GM12873 (cell line): Measurements from ENCODE around the gene DYSF.

Experiments
- CTCF ChIP-seq: IDR thresholded peaks from 2 replicates; pipeline ENCODE4 v1.5.1; 2012; ENCODE audit warnings: low read depth, mild to moderate bottlenecking, moderate library complexity, low read length, control low read depth; ENCODE audit not compliant: insufficient read depth; ENCODE audit errors: missing control alignments

DYSF gene

GRCh38 chr2:71535526-71535925 is 82.2 kb downstream of the DYSF start:
- TF ChIP-seq CTCF: no peak

- no peak for TF ChIP-seq CTCF
These were observed 82.9 kb downstream of the DYSF start for GRCh38 chr2:71536226-71536671.

DNA sequence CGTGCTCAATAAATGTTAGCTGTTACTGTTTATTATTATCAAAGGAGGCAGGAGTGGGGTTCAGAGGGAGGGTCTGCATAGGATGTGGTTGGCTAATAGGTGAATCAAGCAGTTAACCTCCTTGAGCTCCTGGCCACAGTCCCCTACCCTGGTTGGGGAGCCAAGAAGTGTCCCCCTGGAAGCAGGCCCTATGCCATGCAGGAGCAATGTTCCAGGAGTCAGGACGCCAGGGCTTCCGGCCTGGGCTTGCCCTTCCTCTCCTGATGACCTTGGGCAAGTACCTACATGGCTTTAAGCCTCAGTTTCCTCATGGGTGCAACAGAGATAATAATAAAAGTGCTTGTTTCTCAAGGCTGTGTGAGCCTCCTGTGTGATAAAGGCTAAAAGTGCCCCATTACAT is 84.9 kb downstream of the DYSF start:
- no peak for TF ChIP-seq CTCF

DNA sequence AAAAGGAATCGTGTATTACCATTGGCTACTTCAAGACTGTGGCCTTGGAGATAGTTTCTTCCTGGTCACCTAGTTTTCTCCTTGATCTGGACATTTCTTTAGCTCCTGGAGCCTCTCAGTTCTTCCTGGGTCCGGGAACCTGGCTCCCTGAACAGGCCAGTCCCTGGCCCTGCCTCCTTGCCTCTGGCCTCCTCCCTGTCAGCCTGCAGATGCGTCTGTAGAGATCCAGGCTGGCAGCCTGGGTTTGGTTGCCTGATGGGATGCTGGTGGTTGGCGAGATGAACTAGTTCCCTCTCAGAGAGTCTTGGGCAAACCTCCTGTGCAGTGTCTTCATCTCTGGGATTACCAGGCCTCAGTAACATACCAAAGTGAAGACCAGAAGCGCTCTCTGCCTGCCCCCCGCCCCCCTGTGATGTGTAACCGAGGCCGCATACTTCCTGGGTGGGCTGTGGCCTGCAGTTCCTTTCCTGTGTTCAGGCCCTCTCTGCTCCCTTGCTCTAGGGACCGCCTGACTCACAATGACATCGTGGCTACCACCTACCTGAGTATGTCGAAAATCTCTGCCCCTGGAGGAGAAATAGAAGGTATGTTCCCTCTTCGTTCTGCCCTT is 85.4 kb downstream of the DYSF start:
- no peak for TF ChIP-seq CTCF

- TF ChIP-seq CTCF: no peak
These were observed 87.5 kb downstream of the DYSF start for GRCh38 chr2:71540818-71541217.

- no peak for TF ChIP-seq CTCF
These were observed 91.7 kb downstream of the DYSF start for GRCh38 chr2:71544919-71545571.

DNA sequence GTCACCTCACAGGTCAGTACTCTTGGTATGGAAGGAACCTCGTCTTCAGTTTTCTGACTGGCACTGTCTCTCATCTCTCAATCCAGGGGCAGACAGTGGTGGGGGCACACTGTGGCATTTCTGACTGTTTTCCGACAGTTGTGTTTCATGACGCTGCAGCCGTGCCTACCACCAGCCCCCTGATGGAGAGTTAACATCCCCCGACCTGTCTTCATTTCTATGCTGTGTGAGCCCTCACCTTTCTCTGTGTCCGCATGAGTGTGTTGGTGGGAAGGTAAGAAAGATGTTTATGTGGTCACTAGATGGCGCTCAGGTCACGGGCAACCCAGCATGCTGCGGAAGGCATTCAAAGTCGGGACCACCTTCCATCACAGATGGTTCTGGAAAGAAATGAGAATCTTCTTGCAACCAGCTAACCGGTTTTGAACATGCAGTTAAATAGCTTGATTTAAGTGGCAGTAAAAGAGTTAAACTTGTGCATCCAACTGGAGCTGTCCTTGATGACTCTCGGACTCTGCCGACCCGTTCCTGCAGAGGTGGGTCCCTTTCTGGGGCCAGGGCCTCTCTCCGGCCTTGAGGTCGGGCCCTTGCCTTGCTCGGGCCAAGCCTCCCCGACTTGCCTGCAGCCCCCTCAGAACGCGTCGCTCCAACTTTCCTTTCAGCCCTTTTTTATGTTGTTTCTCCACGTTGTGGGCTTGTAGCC is 92.4 kb downstream of the DYSF start:
- peak; percentile 75 for TF ChIP-seq CTCF
